ENCODE data around the gene PPP2R5D.
"Not testable (repeated sequence)": the region's sequence is repeated elsewhere in the genome, so short reads cannot be mapped to it uniquely, and the experiment has no call there.

The PPP2R5D gene

DNA sequence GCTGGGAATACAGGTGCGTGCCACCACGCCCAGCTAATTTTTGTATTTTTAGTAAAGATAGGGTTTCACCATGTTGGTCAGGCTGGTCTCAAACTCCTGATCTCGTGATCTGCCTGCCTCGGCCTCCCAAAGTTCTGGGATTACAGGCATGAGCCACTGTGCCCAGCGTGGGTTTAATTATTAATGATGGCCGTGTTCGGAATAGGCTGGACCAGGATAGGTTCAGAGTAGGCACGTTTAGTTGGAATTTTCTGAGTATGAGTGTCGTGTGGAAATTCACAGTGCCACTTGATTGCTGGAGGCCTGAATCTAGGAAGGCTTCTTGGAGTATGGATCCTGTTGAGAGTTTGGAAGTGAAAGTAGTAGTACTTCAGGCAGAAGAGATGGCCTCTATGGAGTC, 13.8 kb downstream of the PPP2R5D start:
- not testable (repeated sequence) for DNase-seq

DNA sequence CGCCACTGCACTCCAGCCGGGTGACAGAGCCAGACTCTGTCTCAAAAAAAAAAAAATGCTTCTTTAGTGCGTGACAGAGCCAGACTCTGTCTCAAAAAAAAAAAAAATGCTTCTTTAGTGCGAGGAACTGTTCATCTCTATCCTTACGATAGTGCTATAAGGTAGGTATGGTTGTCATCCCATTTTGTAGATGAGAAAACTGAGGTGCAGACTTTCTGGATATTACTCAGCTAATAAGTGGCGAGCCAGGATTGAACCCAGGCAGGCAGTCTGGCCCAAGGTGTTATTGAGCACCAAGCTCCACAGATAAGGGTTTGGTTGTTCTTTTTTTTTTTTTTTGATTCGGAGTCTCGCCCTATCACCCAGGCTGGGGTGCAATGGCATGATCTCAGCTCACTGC, 17.5 kb downstream of the PPP2R5D start:
- DNase-seq: no peak

DNA sequence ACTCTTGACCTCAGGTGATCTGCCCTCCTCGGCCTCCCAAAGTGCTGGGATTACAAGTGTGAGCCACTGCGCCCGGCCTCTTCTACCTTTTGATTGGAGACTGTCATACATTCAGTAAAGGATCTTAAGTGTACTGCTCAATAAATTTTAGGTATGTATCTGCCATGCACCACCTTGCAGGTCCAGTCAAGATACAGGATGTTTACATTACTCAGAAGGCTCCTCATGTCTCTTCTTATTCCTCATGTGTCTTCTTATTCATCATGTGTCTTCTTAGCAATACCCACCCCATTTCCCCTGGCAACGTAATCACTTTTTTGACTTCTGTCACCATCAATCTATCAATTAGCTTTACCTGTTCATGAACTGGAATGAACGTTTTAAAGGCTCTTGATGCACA, 21.5 kb downstream of the PPP2R5D start:
- no peak for DNase-seq

DNA sequence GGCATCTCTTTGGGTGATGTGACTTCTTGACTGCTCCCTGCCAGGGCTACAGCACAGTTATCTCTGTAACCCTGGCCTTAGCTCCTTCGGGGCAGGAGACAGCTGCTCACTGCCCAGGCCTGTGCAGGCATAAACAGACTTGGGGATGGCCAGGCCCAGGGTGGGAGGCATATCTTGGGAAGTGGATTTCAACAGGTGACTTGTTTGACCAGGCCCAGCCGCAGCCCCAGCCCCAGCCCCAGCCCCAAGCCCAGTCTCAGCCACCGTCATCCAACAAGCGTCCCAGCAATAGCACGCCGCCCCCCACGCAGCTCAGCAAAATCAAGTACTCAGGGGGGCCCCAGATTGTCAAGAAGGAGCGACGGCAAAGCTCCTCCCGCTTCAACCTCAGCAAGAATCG, 21.9 kb downstream of the PPP2R5D start:
- no peak for DNase-seq

DNA sequence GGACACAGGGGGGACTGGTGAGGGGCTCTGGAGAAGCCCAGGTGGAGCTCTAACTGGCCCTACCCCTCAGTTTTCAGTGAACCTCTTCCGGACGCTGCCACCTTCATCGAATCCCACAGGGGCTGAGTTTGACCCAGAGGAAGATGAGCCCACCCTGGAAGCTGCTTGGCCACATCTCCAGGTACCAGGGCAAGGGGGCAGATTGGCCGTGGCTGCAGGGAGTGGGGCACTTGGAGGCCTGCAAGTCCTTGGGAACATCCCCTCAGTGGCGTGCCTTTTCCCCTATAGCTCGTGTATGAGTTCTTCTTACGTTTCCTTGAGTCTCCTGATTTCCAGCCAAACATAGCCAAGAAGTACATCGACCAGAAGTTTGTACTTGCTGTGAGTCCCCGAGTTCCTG, 22.8 kb downstream of the PPP2R5D start:
- no peak for DNase-seq

DNA sequence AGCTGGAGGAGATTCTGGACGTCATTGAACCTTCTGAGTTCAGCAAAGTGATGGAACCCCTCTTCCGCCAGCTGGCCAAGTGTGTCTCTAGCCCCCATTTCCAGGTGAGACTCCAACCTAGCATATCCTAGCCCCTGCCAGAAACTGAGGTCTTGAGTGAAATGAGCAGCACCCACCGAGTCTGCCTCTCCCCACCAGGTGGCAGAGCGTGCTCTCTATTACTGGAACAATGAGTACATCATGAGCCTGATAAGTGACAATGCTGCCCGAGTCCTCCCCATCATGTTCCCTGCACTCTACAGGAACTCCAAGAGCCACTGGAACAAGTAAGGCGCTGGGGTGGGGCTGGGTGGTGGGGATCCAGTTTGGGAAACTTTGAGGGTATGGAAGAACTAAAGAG, 24.8 kb downstream of the PPP2R5D start:
- DNase-seq: peak; percentile 2

DNA sequence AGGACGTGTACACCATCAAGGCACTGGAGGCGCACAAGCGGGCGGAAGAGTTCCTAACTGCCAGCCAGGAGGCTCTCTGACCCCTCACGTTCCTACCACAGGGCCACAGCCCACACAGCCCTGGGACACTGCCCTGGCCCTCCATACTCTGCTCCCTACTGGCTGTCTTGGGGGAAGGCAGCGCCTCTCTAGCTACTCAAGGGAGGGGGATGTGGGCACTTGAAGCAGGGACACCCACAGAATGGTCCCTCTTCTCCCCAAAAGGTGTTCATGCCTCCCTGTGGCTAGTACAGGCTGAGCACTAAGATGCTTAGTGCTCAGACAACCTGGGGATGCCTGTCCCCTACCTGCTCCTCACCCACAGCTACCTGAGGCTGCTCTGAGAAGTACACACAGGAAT, 26.8 kb downstream of the PPP2R5D start:
- DNase-seq: no peak

DNA sequence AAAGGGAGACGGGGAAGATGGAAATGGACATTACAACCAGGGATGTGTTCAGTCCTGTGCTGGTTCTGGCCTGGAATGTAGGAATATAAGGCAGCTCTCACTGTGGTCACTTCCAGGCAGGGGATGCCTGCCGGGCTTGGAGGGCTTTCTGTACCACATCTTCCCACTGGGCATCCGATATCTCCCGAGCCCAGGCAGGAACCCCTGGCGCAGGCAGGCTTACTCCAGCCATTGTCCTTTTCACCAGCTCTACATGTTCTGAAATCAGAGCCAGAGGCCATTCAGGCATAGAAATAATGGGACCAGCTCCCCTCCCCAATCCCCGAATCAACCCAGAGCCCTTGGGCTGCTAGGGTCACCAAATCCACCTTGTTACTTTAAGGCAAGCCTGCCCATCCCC, 28.0 kb downstream of the PPP2R5D start:
- no peak for DNase-seq

DNA sequence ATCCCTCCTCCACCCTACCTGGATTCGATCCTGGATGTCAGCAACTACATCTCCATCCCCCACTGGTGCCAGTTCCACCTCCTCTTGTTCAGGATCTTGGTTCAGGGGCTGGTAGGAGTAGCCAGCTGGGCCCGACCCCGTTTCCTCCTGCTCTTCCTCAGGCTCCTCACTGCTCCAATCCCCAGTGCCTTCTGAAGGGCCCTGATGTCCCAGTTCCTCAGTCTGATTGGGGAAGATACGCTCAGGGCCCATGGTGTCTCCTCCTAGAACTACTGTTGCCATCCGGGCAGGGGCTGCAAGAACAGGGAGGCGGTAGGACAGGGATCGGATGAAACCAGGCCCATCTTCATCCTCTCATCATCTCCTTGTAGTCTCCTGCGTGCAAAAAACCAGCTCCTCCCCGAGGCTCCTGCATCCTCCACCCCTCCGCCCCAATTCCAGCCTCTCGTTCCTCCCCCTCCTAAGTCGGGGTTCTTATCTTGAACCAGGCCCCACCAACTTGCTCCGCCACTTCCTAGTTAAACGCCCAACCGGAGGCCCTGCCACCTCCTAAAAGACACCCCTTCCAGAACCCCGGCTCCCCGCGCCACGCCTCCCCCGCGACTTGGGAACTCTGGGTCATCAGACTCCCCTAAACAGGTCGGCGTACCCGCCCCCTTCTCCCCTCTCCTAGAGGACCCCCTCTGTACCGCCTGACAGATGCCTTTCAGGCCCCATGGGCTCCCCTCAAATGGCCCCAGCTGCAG, 28.9 kb downstream of the PPP2R5D start:
- no peak for DNase-seq

DNA sequence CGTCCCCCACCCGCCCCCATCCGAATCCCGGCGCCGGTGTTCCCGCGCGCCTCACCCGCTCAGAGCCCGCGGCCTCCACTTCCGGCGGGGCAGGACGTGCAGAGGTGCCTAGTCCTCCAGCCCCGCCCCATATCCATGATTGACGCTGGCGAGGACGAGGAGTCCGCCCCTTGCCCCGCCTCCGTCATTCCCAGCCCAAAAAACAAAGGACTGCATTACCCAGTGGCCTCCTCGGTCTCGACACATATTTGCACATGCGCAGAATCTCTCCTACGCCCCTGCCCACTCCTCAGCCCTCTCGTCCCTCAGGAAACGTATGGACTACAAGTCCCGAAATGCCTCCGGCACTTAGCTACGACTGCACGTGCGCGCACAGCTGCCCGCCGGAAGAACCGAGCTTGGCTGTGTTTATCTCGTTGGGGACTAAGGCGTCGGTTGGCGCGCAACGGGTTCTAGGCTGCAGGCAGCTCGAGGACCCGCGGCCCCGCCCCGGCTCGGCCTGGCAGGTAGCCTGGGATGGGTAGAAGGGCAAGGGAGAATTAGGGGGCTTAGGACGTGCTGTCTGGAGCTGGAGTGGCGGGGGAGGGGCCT, 29.6 kb downstream of the PPP2R5D start, which contains the start of the genes KLHDC3 and MEA1:
Gene KLHDC3, plus strand, starts transcription at position 407 of the 591 bp plus-strand sequence. CDS start 2,944 bp downstream, outside the sequence.
Gene MEA1, minus strand, starts transcription at position 104 of the 591 bp plus-strand sequence. CDS start 133 bp downstream, outside the sequence.
- DNase-seq: peak; percentile 99

DNA sequence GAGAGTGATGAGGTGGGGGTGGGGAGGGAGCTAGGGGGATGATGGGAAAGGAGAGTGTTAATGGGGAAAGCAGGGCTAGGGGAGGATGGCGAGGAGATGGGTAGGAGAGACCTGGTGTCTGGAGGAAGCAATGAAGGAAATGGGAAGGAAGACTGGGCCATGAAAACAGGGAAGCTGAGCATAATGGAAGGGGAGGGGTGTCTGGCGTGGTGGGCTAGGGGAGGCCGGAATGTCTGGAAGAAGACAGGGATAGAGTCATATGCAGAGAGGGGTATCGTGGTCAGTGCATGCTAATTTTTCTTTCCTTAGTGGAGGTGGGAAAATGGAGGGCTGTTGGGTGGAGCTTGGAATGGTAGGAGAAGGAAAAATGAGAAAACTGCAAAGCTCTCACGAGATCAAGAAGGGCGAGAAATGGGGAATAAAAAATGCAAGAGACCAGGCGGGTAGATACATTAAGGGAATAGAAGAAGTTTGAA, 30.1 kb downstream of the PPP2R5D start:
- no peak for DNase-seq

DNA sequence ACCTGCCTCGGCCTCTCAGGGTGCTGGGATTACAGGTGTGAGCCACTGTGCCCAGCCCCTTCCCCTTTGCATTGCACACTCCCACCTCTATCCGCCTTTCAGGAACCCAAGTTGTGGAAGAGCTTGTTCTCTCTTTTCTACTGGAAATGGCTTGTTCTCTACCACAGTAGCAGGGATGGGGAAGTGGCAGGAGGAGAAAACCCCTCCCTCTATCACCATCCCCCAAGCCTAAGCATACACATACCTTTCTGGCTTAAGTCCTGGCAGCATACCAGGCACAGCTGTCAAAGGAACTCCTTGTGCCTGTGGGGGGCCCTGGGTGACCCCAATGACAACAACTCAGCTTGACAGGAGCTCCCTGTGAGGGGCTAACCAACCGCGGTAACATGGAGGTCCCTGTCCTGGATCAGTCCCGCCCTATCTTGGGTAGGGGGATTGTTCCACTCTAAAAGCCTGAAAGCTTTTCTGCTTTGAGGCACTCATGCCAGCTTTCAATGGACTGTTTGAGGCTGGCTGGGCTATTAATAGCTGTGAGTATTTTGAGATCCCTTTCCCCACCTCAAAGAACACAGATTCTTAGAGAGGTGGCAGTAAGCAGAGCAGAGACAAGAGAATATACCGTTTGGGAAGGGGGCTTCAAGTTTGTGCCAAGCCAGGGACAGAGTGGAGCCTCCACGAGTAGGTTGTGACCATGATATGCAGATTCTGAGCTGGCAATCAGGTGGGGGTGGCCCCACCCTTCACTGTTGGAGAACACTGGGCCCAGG, 32.0 kb downstream of the PPP2R5D start:
- DNase-seq: no peak

DNA sequence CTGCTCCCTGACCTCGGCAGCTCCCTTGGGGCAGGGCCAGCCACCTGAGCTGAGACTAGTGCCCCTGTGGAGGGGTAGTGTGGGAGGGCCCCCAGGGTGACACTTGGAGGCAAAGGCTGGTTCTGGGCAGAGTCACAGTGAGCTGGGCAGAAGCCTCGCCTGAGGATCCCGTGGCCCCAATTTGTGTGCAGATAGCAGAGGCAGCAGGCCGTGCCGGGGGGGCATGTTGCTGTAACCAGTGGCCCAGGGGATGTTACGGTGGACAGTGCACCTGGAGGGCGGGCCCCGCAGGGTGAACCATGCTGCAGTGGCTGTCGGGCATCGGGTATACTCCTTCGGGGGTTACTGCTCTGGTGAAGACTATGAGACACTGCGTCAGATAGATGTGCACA, 32.6 kb downstream of the PPP2R5D start:
- DNase-seq: no peak

DNA sequence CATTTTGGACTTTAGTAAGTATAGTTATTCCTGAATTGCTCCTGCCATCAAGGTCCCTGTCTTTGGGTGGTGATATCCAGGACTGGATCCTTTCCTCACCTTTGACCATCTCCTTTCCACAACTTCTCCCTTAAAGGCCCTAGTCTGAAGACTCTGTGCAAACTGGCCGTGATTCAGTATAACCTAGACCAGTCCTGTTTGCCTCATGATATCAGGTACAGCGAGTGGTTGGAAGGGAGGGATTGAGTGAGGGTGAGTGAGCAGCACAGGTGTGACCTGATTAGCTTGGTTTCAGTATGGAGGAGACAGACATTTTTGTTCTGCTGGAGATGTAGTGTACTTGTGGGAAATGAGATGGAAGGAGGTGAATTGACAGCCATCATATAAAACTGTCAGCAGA, 34.8 kb downstream of the PPP2R5D start:
- no peak for DNase-seq

DNA sequence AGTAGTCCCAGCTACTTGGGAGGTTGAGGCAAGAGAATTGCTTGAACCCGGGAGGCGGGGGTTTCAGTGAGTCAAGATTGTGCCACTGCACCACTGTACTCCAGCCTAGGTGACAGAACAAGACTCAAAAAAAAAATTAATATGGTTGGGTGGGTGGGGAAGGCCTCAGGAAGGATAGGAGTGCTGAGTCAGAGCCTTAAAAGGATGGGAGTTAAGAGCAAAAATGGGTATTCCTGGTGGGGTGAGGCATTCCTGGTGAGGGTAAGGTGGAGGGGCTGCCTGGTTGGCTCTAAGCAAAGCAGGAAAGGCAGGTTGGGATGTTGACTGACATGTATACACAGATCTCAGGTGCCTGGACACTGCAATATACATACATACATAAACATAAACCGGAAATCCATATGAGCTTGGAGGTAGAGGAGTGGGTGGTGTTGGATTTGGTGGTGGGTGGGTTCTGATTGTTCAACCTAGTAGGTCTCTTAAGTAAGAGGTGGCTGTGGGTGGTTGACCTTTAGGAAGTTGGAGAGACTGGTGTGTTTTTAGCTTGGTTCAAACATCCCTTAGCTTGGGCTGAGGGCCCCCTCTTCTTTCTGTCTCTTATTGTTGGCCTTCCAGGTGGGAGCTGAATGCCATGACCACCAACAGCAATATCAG, 35.8 kb downstream of the PPP2R5D start:
- no peak for DNase-seq

DNA sequence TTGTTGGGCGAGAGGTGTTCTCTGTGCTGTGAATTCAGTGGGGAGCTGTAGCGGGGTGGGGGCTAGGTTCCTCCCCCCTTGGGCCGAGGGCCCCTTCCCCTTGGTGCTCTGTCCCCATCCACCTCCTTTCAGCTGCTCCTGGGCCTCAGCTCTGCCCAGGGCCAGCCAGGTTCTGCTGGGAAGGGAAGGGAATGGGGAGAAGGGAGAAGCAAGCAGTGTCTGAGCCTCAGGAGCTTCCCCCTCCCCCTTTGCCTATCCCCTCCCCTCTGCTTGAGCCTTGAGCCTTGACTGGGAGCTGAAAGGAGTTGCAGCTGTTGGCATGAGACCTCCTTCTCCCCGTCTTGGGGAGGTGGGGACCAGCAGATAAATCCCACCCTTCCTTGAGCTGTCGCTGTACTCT, 36.5 kb downstream of the PPP2R5D start:
- DNase-seq: no peak

DNA sequence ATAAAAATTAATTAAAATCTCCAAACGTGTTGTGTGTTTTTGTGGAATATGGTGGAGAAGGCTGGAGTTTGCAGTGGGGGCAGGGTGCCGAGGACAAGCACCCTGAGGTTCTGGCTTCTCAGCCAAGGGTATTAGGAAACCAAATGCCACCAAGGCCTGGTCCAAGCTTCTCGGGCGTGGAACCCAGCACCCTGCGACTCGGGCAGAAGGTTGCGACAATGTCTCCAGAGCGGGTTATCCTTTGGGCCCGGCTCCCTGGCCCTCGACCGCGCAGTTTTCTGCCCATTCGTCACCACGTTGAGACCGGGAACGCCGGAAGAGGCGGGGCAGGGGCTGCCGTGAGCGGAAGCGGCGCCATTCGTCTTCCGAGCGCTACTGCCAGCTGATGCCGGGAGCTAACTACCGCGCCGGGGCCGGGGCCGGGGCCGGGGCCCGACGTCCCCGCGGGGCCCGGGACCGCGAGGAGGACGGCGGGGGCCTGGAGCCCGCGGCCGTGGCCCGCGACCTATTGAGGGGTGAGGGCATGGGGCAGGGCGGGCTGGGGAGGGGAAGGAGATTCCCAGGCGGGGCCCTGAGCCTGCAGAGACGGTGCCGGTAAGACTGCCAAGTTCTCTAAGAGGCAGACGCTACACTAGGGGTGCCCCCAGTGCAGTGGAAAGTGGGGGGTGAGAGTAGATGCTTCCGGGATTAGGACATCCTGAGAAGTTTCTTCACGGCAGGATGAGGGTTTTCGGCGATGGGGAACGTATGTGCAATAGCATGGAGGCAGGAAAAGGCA, 37.1 kb downstream of the PPP2R5D start, which contains the start of gene RRP36:
Gene RRP36, plus strand, starts transcription at position 354 of the 778 bp plus-strand sequence. Its CDS starts 32 bp downstream, at position 386.
- peak; percentile 42 for DNase-seq

DNA sequence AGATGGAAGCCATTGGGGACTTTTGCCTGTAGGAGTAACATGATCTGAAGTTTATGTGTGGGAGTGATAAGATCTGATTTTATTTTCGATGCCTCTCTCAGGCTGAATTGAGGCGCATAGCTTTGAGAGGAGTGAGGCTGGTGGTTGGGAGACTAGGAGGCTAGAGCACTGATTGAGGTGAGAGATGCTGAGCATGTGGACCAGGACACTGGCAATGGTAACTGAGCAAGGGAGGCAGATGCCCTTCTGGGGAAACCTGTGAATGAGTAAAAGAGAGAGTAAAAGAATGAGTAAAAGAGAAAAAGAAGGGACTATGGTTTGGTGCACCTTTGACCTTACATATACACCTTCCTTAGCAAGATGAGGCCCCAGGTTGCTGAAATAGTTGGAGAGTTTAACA, 40.1 kb downstream of the PPP2R5D start:
- no peak for DNase-seq

DNA sequence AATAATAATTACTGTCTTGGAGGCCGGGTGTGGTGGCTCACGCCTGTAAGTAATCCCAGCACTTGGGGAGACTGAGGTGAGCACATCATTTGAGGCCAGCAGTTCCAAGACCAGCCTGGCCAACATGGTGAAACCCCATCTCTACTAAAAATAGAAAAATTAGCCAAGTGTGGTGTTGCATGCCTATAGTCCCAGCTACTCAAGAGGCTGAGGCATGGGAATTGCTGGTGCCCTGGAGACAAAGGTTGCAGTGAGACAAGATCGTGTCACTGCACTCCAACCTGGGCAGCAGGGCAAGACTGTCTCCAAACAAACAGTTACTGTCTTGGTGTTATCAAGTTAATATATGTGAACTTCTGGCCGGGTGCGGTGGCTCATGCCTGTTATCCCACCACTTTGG, 42.0 kb downstream of the PPP2R5D start:
- DNase-seq: no peak

DNA sequence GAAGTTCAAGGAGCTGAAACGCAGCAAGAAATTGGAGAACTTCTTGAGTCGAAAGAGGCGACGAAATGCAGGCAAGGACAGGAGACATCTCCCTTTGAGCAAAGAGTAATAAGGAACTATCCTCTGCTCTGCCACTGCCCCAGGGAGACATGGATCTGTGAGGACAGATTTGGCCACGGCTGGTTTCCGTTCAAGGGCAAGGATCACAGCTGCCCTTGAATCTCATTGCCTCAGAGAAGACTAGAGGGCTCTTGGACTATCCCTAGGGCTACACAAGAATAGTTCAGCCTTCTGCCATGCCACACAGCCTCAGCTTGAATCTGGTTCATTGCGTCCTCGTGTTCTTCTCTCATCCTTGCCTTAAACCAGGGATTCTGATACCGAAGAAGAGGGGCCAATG, 44.8 kb downstream of the PPP2R5D start:
- DNase-seq: no peak

DNA sequence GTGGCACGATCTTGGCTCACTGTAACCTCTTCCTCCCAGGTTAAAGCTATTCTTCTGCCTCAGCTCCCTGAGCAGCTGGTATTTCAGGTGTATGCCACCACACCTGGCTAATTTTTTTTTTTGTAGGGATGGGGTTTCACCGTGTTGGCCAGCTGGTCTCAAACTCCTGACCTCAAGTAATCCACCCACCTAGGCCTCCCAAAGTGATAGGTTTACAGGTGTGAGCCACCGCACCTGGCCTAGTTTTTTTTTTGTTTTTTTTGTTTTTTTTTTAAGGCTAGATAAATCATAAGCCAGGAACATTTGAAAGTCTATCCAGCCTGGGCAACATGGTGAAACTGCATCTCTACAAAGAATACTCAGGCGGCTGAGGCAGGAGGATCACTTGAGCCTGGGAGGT, 48.0 kb downstream of the PPP2R5D start:
- DNase-seq: no peak

DNA sequence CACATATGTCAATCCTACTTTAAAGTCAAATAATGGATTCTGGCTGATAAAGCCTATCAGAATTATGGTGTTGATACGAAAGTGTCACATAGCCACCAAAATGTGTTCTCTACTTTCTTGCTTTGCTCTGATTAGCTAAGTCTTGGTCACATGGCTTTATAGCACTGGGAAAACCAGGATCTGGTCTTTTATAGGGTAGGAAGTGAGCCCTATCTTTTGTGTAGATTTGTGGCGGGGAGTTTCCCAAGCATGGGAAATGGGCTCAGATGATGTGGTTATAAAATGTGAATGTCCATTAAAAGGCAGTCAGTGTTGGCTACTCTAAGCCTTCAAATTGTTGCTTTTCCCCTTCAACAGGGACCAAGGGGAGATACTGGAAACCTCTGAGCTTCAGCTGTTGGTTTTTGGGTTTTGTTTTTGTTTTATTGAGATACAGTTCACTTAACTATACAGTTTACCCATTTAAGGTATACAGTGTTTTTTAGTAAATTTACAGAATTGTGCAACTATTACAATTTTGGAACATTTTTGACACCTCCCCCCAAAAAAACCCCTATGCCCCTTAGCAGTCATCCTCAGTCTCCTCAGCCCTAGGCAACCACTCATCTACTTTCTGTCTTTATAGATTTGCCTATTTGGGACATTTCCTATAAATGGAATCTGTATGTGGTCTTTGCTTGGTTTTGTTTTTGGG, 49.3 kb downstream of the PPP2R5D start:
- no peak for DNase-seq
